Measurements from ENCODE around the gene ABHD3. TPM values are rescaled to one million over a fixed set of nuclear protein-coding genes. Genes with fewer than 3 reads are reported as not detected.

The ABHD3 gene
- total RNA-seq, 2 donors from 2014 or later, result 14.2 to 24.5 TPM

DNA sequence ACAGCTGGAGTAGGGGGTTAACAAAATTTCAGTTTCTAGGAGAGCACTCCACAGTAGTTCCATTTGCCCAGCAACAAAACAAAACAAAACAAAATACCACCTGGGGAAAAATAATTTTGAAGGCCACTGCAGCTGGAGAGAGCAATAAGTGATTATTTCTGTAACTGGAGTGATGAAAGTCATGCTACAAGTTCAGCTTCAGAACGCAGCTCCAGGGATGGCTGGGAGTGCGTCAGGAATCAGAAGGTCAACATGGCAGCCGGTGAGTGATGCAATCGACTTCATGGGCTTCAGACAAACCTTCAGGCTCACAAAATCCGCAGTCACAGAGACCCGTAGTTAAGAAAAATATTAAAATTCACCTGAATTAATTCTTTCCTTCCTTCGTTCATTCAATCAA is 41.0 kb downstream of the ABHD3 start:
- Histone ChIP-seq H3K36me3 (ENCODE audit: control insufficient read depth, insufficient read depth, low read length) (peaks cover 19% of the 10 kb centered on the region), H3K9ac (ENCODE audit: extremely low read depth, low read length, poor library complexity, severe bottlenecking) (no peak overlapping the region), H3K4me1 (ENCODE audit: control insufficient read depth, insufficient read depth, low read length) (no peaks in the 10 kb centered on the region), H3K9me3 (ENCODE audit: control insufficient read depth, low read length) (no peaks in the 10 kb centered on the region), H3K27me3 (ENCODE audit: control insufficient read depth, insufficient read depth, low read length, poor library complexity, severe bottlenecking) (no peaks in the 10 kb centered on the region), H3K4me3 (ENCODE audit: low read length) (no peak overlapping the region), H3K27ac (ENCODE audit: low read depth, low read length) (peak overlapping the region; percentile 10)
- TF ChIP-seq, protein P1, sequence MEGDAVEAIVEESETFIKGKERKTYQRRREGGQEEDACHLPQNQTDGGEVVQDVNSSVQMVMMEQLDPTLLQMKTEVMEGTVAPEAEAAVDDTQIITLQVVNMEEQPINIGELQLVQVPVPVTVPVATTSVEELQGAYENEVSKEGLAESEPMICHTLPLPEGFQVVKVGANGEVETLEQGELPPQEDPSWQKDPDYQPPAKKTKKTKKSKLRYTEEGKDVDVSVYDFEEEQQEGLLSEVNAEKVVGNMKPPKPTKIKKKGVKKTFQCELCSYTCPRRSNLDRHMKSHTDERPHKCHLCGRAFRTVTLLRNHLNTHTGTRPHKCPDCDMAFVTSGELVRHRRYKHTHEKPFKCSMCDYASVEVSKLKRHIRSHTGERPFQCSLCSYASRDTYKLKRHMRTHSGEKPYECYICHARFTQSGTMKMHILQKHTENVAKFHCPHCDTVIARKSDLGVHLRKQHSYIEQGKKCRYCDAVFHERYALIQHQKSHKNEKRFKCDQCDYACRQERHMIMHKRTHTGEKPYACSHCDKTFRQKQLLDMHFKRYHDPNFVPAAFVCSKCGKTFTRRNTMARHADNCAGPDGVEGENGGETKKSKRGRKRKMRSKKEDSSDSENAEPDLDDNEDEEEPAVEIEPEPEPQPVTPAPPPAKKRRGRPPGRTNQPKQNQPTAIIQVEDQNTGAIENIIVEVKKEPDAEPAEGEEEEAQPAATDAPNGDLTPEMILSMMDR (conservative IDR thresholded peaks at IDR 0.05), result no peak
- Mint-ChIP-seq H3K9me3 (no peaks in the 10 kb centered on the region), H3K36me3 (ENCODE audit: low read depth) (peaks cover 16% of the 10 kb centered on the region), H3K4me1 (no peaks in the 10 kb centered on the region), H3K4me3 (no peak overlapping the region), H3K27ac (peak overlapping the region; percentile 78), H3K27me3 (ENCODE audit: insufficient read depth) (no peaks in the 10 kb centered on the region)
- WGBS, 2 experiments (ENCODE audit: insufficient coverage in 1 of 2, insufficient read length in 1 of 2), result 94 to 99% methylated on average over 6 to 7 of the region's 7 CpGs
- no peak for DNase-seq

DNA sequence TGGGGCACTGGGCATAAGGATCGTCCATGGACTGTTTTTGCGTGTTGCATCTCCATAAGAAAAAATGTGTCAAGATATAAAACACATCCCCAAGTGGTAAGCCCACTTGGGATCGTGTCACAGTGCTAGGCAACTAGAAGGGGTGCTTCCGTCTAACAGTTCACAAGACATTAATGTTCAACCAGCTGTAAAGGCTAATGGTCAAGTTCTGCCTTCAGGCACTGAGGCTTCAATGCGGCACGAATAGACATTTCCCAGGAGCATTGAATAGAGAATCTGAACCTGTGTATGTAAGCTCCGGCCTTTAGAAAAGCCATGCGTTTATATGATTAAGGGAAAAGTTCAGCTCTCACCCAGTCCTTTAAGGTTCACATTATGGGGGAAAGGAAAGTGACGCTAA is 42.0 kb downstream of the ABHD3 start:
- Histone ChIP-seq H3K4me1 (ENCODE audit: control insufficient read depth, insufficient read depth, low read length) (no peaks in the 10 kb centered on the region), H3K27me3 (ENCODE audit: control insufficient read depth, insufficient read depth, low read length, poor library complexity, severe bottlenecking) (no peaks in the 10 kb centered on the region), H3K4me3 (ENCODE audit: low read length) (no peak overlapping the region), H3K9me3 (ENCODE audit: control insufficient read depth, low read length) (no peaks in the 10 kb centered on the region), H3K36me3 (ENCODE audit: control insufficient read depth, insufficient read depth, low read length) (peaks cover 19% of the 10 kb centered on the region), H3K9ac (ENCODE audit: extremely low read depth, low read length, poor library complexity, severe bottlenecking) (no peak overlapping the region), H3K27ac (ENCODE audit: low read depth, low read length) (no peak overlapping the region)
- DNase-seq, result no peak
- 98 to 99% methylated on average over 9 of the region's 9 CpGs for WGBS, 2 experiments (ENCODE audit: insufficient coverage in 1 of 2, insufficient read length in 1 of 2)
- Mint-ChIP-seq H3K36me3 (ENCODE audit: low read depth) (peaks cover 16% of the 10 kb centered on the region), H3K27ac (no peak overlapping the region), H3K4me3 (no peak overlapping the region), H3K9me3 (no peaks in the 10 kb centered on the region), H3K4me1 (no peaks in the 10 kb centered on the region), H3K27me3 (ENCODE audit: insufficient read depth) (no peaks in the 10 kb centered on the region)
- TF ChIP-seq, protein P1 (conservative IDR thresholded peaks at IDR 0.05), result no peak

DNA sequence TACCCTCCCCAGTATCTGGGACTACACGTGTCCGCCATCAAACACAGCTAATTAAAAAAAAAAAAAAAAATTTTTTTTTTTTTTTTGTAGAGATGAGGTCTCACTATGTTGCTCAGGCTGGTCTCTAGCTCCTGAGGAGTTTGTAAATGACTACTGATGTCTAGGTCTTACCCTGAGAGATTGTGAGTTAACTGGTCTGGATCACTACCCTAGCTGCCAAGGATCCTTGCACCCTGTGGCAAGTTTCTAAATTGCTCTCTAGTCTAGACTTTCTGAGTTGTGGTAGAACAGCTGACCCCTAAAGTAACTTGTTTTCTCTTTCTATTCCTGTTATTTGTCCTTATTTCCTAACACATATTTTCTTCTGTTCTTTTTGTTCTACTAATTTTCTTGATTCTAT is 44.5 kb downstream of the ABHD3 start:
- TF ChIP-seq, protein P1 (conservative IDR thresholded peaks at IDR 0.05), result no peak
- Histone ChIP-seq H3K9me3 (ENCODE audit: control insufficient read depth, low read length) (no peaks in the 10 kb centered on the region), H3K9ac (ENCODE audit: extremely low read depth, low read length, poor library complexity, severe bottlenecking) (no peak overlapping the region), H3K4me3 (ENCODE audit: low read length) (no peak overlapping the region), H3K27ac (ENCODE audit: low read depth, low read length) (no peak overlapping the region), H3K4me1 (ENCODE audit: control insufficient read depth, insufficient read depth, low read length) (no peaks in the 10 kb centered on the region), H3K36me3 (ENCODE audit: control insufficient read depth, insufficient read depth, low read length) (peaks cover 31% of the 10 kb centered on the region), H3K27me3 (ENCODE audit: control insufficient read depth, insufficient read depth, low read length, poor library complexity, severe bottlenecking) (no peaks in the 10 kb centered on the region)
- DNase-seq, result no peak
- Mint-ChIP-seq H3K27ac (no peak overlapping the region), H3K4me1 (no peaks in the 10 kb centered on the region), H3K36me3 (ENCODE audit: low read depth) (peaks cover 22% of the 10 kb centered on the region), H3K9me3 (no peaks in the 10 kb centered on the region), H3K27me3 (ENCODE audit: insufficient read depth) (no peaks in the 10 kb centered on the region), H3K4me3 (no peak overlapping the region)
- no CpG with 5 or more reads among the region's 2 CpGs for WGBS, 2 experiments (ENCODE audit: insufficient coverage in 1 of 2, insufficient read length in 1 of 2)

Data from endodermal cell (in vitro differentiated cells).